SK-N-DZ (cell line): ENCODE results near the gene CCDC183.
"Not testable (repeated sequence)": the region's sequence is repeated elsewhere in the genome, so short reads cannot be mapped to it uniquely, and the experiment has no call there.

ENCODE experiments used
- DNase-seq: peaks from one replicate; pipeline ENCODE4 v3.0.0-alpha.2; 2015; ENCODE audit warnings: low spot score

CCDC183 gene

GRCh38 chr9:136824496-136825225 lies 28.5 kb downstream of the CCDC183 start:
- DNase-seq = no peak

GRCh38 chr9:136825295-136826187 lies 29.4 kb downstream of the CCDC183 start:
- DNase-seq = no peak

GRCh38 chr9:136826188-136826541 lies 30.0 kb downstream of the CCDC183 start:
- no peak for DNase-seq

GRCh38 chr9:136826703-136827582 lies 30.8 kb downstream of the CCDC183 start:
- no peak for DNase-seq

- no peak for DNase-seq
Observed at GRCh38 chr9:136827794-136828473, 31.8 kb downstream of the CCDC183 start.

GRCh38 chr9:136828474-136829140 lies 32.5 kb downstream of the CCDC183 start:
- DNase-seq = no peak

- DNase-seq = no peak
Observed at GRCh38 chr9:136829412-136829811, 33.3 kb downstream of the CCDC183 start.

GRCh38 chr9:136829981-136830885 lies 34.1 kb downstream of the CCDC183 start:
- no peak for DNase-seq

GRCh38 chr9:136831002-136831719 lies 35.0 kb downstream of the CCDC183 start:
- DNase-seq = no peak

- no peak for DNase-seq
Observed at GRCh38 chr9:136831720-136832104, 35.6 kb downstream of the CCDC183 start.

- no peak for DNase-seq
Observed at GRCh38 chr9:136832581-136832980, 36.4 kb downstream of the CCDC183 start.

GRCh38 chr9:136833381-136834048 lies 37.4 kb downstream of the CCDC183 start:
- DNase-seq = not testable (repeated sequence)

GRCh38 chr9:136835162-136835931 lies 39.2 kb downstream of the CCDC183 start:
- no peak for DNase-seq

GRCh38 chr9:136835932-136836904 lies 40.1 kb downstream of the CCDC183 start:
- no peak for DNase-seq

- no peak for DNase-seq
Observed at GRCh38 chr9:136837146-136837855, 41.2 kb downstream of the CCDC183 start.

GRCh38 chr9:136837856-136838277 lies 41.7 kb downstream of the CCDC183 start:
- DNase-seq = not testable (repeated sequence)
